ENCODE measurements around the gene SSH2. TPM values are rescaled to one million over a fixed set of nuclear protein-coding genes. Genes with fewer than 3 reads are reported as not detected.
"Not testable (repeated sequence)": the region's sequence is repeated elsewhere in the genome, so short reads cannot be mapped to it uniquely, and the experiment has no call there.

Gene SSH2
- total and polyA plus RNA-seq, 5 donors from 2014 or later = 27.2 to 90.4 (median 38.2) TPM

- H3K9me3 ChIP-seq (ENCODE audit: control insufficient read depth in 2 of 2, low read length in 2 of 2) = no peaks in the 10 kb centered on the region
- peaks cover 11 to 24% (median 15%) of the 10 kb centered on the region in 4 donors for H3K4me1 Mint-ChIP-seq
- no peak overlapping the region for H3K4me3 ChIP-seq (ENCODE audit: low read depth, low read length)
- no peaks in the 10 kb centered on the region for H3K4me1 ChIP-seq (ENCODE audit: control insufficient read depth, insufficient read depth, low read length, poor library complexity, severe bottlenecking)
- H3K27ac Mint-ChIP-seq = peak overlapping the region in 1 of 3 donors; percentile 67
- DNase-seq = no peak
- no peaks in the 10 kb centered on the region for H3K27me3 Mint-ChIP-seq
- no peak for ATAC-seq (ENCODE audit: low read depth in 2 of 2)
- no peaks in the 10 kb centered on the region for H3K9me3 Mint-ChIP-seq
- peaks cover 48% of the 10 kb centered on the region for H3K36me3 ChIP-seq (ENCODE audit: control insufficient read depth, insufficient read depth, low read length)
- no peak overlapping the region for H3K4me3 Mint-ChIP-seq
- no peak overlapping the region for H3K27ac ChIP-seq (ENCODE audit: insufficient read depth, low read length, poor library complexity, severe bottlenecking)
- peaks cover 22% of the 10 kb centered on the region for H3K36me3 Mint-ChIP-seq
- H3K27me3 ChIP-seq (ENCODE audit: control insufficient read depth, insufficient read depth, low read length) = no peaks in the 10 kb centered on the region
Measured at GRCh38 chr17:29683481-29683880, 246.5 kb downstream of the SSH2 start.

DNA sequence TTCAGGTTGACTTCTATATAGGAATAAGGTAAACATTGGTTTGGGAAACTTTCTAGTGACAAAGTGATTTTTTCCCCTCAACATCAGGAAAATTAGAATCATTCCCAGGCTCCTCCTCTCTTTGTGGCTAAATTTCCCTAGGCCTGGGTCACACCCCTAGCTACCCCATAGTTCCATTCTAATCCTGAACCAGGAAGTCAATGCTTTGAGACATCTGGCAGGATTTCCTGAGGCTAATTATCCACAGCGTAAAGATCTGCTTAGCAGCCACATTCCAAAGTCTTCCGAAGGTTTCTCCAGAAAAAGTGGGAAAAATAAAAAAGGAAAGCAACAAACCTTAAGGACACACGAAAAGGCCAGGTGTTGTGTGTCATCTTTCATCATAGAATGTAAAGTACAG is 247.0 kb downstream of the SSH2 start:
- Mint-ChIP-seq H3K27me3 (no peaks in the 10 kb centered on the region), H3K27ac (peak overlapping the region in 2 of 3 donors; percentile 31 to 75), H3K4me3 (no peak overlapping the region), H3K36me3 (peaks cover 22% of the 10 kb centered on the region), H3K4me1 (peaks cover 11 to 24% (median 15%) of the 10 kb centered on the region in 4 donors), H3K9me3 (no peaks in the 10 kb centered on the region)
- Histone ChIP-seq H3K4me3 (ENCODE audit: low read depth, low read length) (no peak overlapping the region), H3K27me3 (ENCODE audit: control insufficient read depth, insufficient read depth, low read length) (no peaks in the 10 kb centered on the region), H3K4me1 (ENCODE audit: control insufficient read depth, insufficient read depth, low read length, poor library complexity, severe bottlenecking) (no peaks in the 10 kb centered on the region), H3K36me3 (ENCODE audit: control insufficient read depth, insufficient read depth, low read length) (peaks cover 53% of the 10 kb centered on the region), H3K9me3 (ENCODE audit: control insufficient read depth in 2 of 2, low read length in 2 of 2) (no peaks in the 10 kb centered on the region), H3K27ac (ENCODE audit: insufficient read depth, low read length, poor library complexity, severe bottlenecking) (no peak overlapping the region)
- ATAC-seq (ENCODE audit: low read depth in 2 of 2) (no peak), DNase-seq (no peak)

DNA sequence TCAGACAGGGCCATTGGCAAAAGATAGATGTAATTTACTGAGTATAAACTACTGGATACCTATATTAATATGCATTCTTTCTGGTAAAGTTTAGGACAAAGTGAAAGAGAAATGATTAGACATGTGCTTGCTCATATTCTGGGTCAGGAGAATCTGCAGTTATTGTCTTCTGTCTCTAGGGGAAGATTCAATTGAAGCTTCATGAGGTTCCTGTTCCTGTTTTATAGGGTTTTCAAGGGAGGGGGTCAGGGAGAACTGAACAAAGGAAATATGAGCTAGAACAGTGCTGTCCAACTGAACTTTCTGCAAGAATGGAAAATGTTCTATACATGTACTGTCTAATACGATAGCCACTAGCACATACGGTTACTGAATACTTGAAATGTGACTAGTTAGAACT is 248.0 kb downstream of the SSH2 start:
- Mint-ChIP-seq H3K36me3 (peaks cover 23% of the 10 kb centered on the region), H3K9me3 (no peaks in the 10 kb centered on the region), H3K4me1 (peaks cover 11 to 28% (median 18%) of the 10 kb centered on the region in 4 donors), H3K27me3 (no peaks in the 10 kb centered on the region), H3K27ac (peak overlapping the region in 2 of 3 donors; percentile 1 to 31), H3K4me3 (no peak overlapping the region)
- peak in 1 of 2 donors; percentile 55 for ATAC-seq (ENCODE audit: low read depth in 2 of 2)
- no peaks in the 10 kb centered on the region for H3K4me1 ChIP-seq (ENCODE audit: control insufficient read depth, insufficient read depth, low read length, poor library complexity, severe bottlenecking)
- H3K4me3 ChIP-seq (ENCODE audit: low read depth, low read length) = no peak overlapping the region
- no peak for DNase-seq
- H3K27me3 ChIP-seq (ENCODE audit: control insufficient read depth, insufficient read depth, low read length) = no peaks in the 10 kb centered on the region
- peaks cover 57% of the 10 kb centered on the region for H3K36me3 ChIP-seq (ENCODE audit: control insufficient read depth, insufficient read depth, low read length)
- no peak overlapping the region for H3K27ac ChIP-seq (ENCODE audit: insufficient read depth, low read length, poor library complexity, severe bottlenecking)
- no peaks in the 10 kb centered on the region for H3K9me3 ChIP-seq (ENCODE audit: control insufficient read depth in 2 of 2, low read length in 2 of 2)

DNA sequence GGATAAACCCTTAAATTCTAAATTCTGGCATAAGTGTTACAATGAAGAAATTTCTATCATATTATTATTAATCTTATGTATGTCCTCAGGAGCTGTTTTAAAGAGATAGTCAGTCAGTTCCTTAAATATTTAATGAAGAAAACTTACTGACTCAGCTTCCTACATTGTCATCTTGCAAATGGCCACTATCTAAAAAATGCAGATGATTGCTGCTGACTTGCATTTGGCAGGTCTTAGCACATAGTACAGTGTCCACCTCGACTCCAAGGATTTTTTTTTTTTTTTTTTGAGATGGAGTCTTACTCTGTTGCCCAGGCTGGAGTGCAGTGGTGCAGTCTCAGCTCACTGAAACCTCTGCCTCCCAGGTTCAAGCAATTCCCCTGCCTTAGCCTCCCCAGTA is 252.2 kb downstream of the SSH2 start:
- H3K9me3 Mint-ChIP-seq = no peaks in the 10 kb centered on the region
- H3K9me3 ChIP-seq (ENCODE audit: control insufficient read depth in 2 of 2, low read length in 2 of 2) = no peaks in the 10 kb centered on the region
- peaks cover 31% of the 10 kb centered on the region for H3K36me3 Mint-ChIP-seq
- H3K27me3 ChIP-seq (ENCODE audit: control insufficient read depth, insufficient read depth, low read length) = no peaks in the 10 kb centered on the region
- no peak overlapping the region for H3K4me3 Mint-ChIP-seq
- H3K27me3 Mint-ChIP-seq = no peaks in the 10 kb centered on the region
- no peak overlapping the region for H3K4me3 ChIP-seq (ENCODE audit: low read depth, low read length)
- DNase-seq = no peak
- peaks cover 14 to 37% (median 26%) of the 10 kb centered on the region in 4 donors for H3K4me1 Mint-ChIP-seq
- peaks cover 68% of the 10 kb centered on the region for H3K36me3 ChIP-seq (ENCODE audit: control insufficient read depth, insufficient read depth, low read length)
- peak overlapping the region; percentile 55 to 72 (median 71) for H3K27ac Mint-ChIP-seq
- H3K27ac ChIP-seq (ENCODE audit: insufficient read depth, low read length, poor library complexity, severe bottlenecking) = no peak overlapping the region
- no peak for ATAC-seq (ENCODE audit: low read depth in 2 of 2)
- no peaks in the 10 kb centered on the region for H3K4me1 ChIP-seq (ENCODE audit: control insufficient read depth, insufficient read depth, low read length, poor library complexity, severe bottlenecking)

GRCh38 chr17:29677221-29677791 is 252.7 kb downstream of the SSH2 start:
- ATAC-seq (ENCODE audit: low read depth in 2 of 2) (no peak), DNase-seq (no peak)
- Mint-ChIP-seq H3K4me1 (peaks cover 11 to 33% (median 22%) of the 10 kb centered on the region in 4 donors), H3K36me3 (peaks cover 33% of the 10 kb centered on the region), H3K4me3 (peak overlapping the region in 1 of 4 donors; percentile 19), H3K27me3 (no peaks in the 10 kb centered on the region), H3K27ac (peak overlapping the region; percentile 55 to 74 (median 72)), H3K9me3 (no peaks in the 10 kb centered on the region)
- H3K27me3 ChIP-seq (ENCODE audit: control insufficient read depth, insufficient read depth, low read length) = no peaks in the 10 kb centered on the region
- H3K4me1 ChIP-seq (ENCODE audit: control insufficient read depth, insufficient read depth, low read length, poor library complexity, severe bottlenecking) = no peaks in the 10 kb centered on the region
- no peaks in the 10 kb centered on the region for H3K9me3 ChIP-seq (ENCODE audit: control insufficient read depth in 2 of 2, low read length in 2 of 2)
- H3K4me3 ChIP-seq (ENCODE audit: low read depth, low read length) = no peak overlapping the region
- no peak overlapping the region for H3K27ac ChIP-seq (ENCODE audit: insufficient read depth, low read length, poor library complexity, severe bottlenecking)
- H3K36me3 ChIP-seq (ENCODE audit: control insufficient read depth, insufficient read depth, low read length) = peaks cover 69% of the 10 kb centered on the region

- not testable (repeated sequence) for DNase-seq; H3K27me3 ChIP-seq (ENCODE audit: control insufficient read depth, insufficient read depth, low read length); H3K4me3 Mint-ChIP-seq; H3K9me3 ChIP-seq (ENCODE audit: control insufficient read depth in 2 of 2, low read length in 2 of 2); H3K4me3 ChIP-seq (ENCODE audit: low read depth, low read length); H3K27ac ChIP-seq (ENCODE audit: insufficient read depth, low read length, poor library complexity, severe bottlenecking); H3K27me3 Mint-ChIP-seq; H3K4me1 ChIP-seq (ENCODE audit: control insufficient read depth, insufficient read depth, low read length, poor library complexity, severe bottlenecking); ATAC-seq (ENCODE audit: low read depth in 2 of 2); H3K9me3 Mint-ChIP-seq
- H3K36me3 ChIP-seq (ENCODE audit: control insufficient read depth, insufficient read depth, low read length) = peaks cover 74% of the 10 kb centered on the region
- Mint-ChIP-seq H3K4me1 (peaks cover 5 to 28% (median 15%) of the 10 kb centered on the region in 4 donors), H3K27ac (peak overlapping the region in 1 of 3 donors; percentile 47), H3K36me3 (peaks cover 37% of the 10 kb centered on the region)
Measured at GRCh38 chr17:29675961-29676360, 254.1 kb downstream of the SSH2 start.

DNA sequence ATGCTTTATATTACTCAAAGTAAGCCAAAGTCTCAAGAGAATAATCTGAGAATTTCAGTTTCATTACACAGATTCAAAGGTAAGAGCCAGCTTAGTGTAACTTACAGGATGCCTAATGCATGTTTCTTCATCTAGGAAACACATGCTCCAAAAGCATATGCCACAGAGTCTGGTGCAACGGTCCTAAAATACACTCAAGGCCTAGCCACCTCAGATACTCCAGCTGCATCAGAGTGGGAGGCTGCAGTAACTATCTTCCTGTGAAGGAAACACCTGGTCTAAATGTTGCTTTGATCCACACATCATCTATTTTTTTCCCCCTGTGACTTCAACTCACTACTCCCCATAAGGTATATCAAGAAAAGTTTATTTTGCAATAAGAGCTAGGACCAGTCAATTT is 255.7 kb downstream of the SSH2 start:
- Histone ChIP-seq H3K27ac (ENCODE audit: insufficient read depth, low read length, poor library complexity, severe bottlenecking) (no peak overlapping the region), H3K27me3 (ENCODE audit: control insufficient read depth, insufficient read depth, low read length) (no peaks in the 10 kb centered on the region), H3K9me3 (ENCODE audit: control insufficient read depth in 2 of 2, low read length in 2 of 2) (no peaks in the 10 kb centered on the region), H3K4me1 (ENCODE audit: control insufficient read depth, insufficient read depth, low read length, poor library complexity, severe bottlenecking) (no peaks in the 10 kb centered on the region), H3K4me3 (ENCODE audit: low read depth, low read length) (no peak overlapping the region), H3K36me3 (ENCODE audit: control insufficient read depth, insufficient read depth, low read length) (peaks cover 77% of the 10 kb centered on the region)
- ATAC-seq (ENCODE audit: low read depth in 2 of 2) = no peak
- H3K9me3 Mint-ChIP-seq = no peaks in the 10 kb centered on the region
- H3K4me3 Mint-ChIP-seq = peak overlapping the region in 1 of 4 donors; percentile 58
- H3K27ac Mint-ChIP-seq = peak overlapping the region; percentile 31 to 77 (median 43)
- DNase-seq = peak in 1 of 3 donors; percentile 37
- H3K4me1 Mint-ChIP-seq = peaks cover 0 to 28% (median 15%) of the 10 kb centered on the region in 4 donors
- H3K36me3 Mint-ChIP-seq = peaks cover 44% of the 10 kb centered on the region
- H3K27me3 Mint-ChIP-seq = no peaks in the 10 kb centered on the region

DNA sequence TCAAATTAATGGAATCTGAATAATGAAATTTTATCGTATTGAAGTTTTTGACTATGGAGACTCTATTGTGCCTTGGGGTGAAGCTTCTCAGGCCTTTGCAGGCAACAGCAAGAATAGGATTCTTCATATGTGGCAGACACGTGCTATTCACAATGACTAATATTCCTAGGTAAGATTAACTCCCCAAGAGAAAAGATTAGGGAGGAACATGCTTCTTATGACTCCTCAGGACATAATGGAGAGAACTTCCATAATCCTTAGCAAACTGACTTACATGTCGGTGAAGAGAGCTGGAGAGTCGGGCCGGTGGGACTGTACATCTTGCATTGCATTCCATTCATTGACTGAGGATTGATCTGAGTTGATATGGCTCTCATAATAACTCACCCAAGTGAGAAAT is 258.4 kb downstream of the SSH2 start:
- H3K27me3 ChIP-seq (ENCODE audit: control insufficient read depth, insufficient read depth, low read length) = no peaks in the 10 kb centered on the region
- H3K4me3 ChIP-seq (ENCODE audit: low read depth, low read length) = no peak overlapping the region
- no peaks in the 10 kb centered on the region for H3K9me3 Mint-ChIP-seq
- H3K27me3 Mint-ChIP-seq = no peaks in the 10 kb centered on the region
- H3K4me1 ChIP-seq (ENCODE audit: control insufficient read depth, insufficient read depth, low read length, poor library complexity, severe bottlenecking) = no peaks in the 10 kb centered on the region
- H3K4me3 Mint-ChIP-seq = no peak overlapping the region
- no peak overlapping the region for H3K27ac ChIP-seq (ENCODE audit: insufficient read depth, low read length, poor library complexity, severe bottlenecking)
- peak overlapping the region in 1 of 3 donors; percentile 11 for H3K27ac Mint-ChIP-seq
- H3K4me1 Mint-ChIP-seq = peaks cover 0 to 22% (median 13%) of the 10 kb centered on the region in 4 donors
- no peak for DNase-seq
- H3K36me3 Mint-ChIP-seq = peaks cover 45% of the 10 kb centered on the region
- no peaks in the 10 kb centered on the region for H3K9me3 ChIP-seq (ENCODE audit: control insufficient read depth in 2 of 2, low read length in 2 of 2)
- H3K36me3 ChIP-seq (ENCODE audit: control insufficient read depth, insufficient read depth, low read length) = peaks cover 82% of the 10 kb centered on the region
- ATAC-seq (ENCODE audit: low read depth in 2 of 2) = no peak

Measured in CD4-positive, CD25-positive, alpha-beta regulatory T cell (primary cell).